Muscle of leg (tissue), 11 donors: ENCODE measurements around the gene ZNF330. TPM values are rescaled to one million over a fixed set of nuclear protein-coding genes. Genes with fewer than 3 reads are reported as not detected.
A peak's percentile ranks its signal among the peaks of the same experiment; 100 is the strongest.
"Not testable (repeated sequence)": the region's sequence is repeated elsewhere in the genome, so short reads cannot be mapped to it uniquely, and the experiment has no call there.

Source experiments
- DNase-seq: peaks from one replicate; pipeline ENCODE4 v3.0.0; 2013
- H3K27ac ChIP-seq: one replicate; pipeline ENCODE4 v1.5.1; 2013; ENCODE audit warnings: mild to moderate bottlenecking, low read length, control low read depth
- H3K27me3 ChIP-seq: one replicate; pipeline ENCODE4 v1.6.1; 2013; ENCODE audit warnings: low read length; ENCODE audit not compliant: control insufficient read depth, insufficient read depth
- H3K36me3 ChIP-seq: one replicate; pipeline ENCODE4 v1.6.1; 2013; ENCODE audit warnings: low read length; ENCODE audit not compliant: control insufficient read depth, insufficient read depth
- H3K4me1 ChIP-seq: one replicate; pipeline ENCODE4 v1.6.1; 2013; ENCODE audit warnings: low read length; ENCODE audit not compliant: control insufficient read depth, insufficient read depth
- H3K4me3 ChIP-seq: one replicate; pipeline ENCODE4 v1.5.1; 2013; ENCODE audit warnings: low read length, control low read depth
- H3K9me3 ChIP-seq: replicated peaks from 2 replicates; pipeline ENCODE4 v1.6.1; 2013; ENCODE audit warnings: low read depth, low read length; ENCODE audit not compliant: control insufficient read depth
- WGBS: methylation state at CpG from one replicate; pipeline ENCODE4 v1.1.5; 2013; ENCODE audit warnings: missing lambda C conversion rate; ENCODE audit not compliant: insufficient coverage; 5-methylcytosine and 5-hydroxymethylcytosine counted together
- polyA plus RNA-seq, 8 donors: library from polyadenylated mRNA; unstranded; fragments of 120-200 nt; gene quantifications; one replicate each; pipeline versions ENCODE4 v1.2.1 to v1.2.3, GENCODE V29; 2013; ENCODE audit warnings: inconsistent platforms in 1 of 8, low replicate concordance in 1 of 8; ENCODE audit not compliant: insufficient read length in 8 of 8, insufficient read depth in 1 of 8
- total RNA-seq: library from RNA; stranded (reverse); fragments of 120-200 nt; gene quantifications from one replicate; pipeline ENCODE4 v1.2.4, GENCODE V29; 2013

The ZNF330 gene
- total and polyA plus RNA-seq, 9 donors = 29.6 to 40.2 (median 35.2) TPM

DNA sequence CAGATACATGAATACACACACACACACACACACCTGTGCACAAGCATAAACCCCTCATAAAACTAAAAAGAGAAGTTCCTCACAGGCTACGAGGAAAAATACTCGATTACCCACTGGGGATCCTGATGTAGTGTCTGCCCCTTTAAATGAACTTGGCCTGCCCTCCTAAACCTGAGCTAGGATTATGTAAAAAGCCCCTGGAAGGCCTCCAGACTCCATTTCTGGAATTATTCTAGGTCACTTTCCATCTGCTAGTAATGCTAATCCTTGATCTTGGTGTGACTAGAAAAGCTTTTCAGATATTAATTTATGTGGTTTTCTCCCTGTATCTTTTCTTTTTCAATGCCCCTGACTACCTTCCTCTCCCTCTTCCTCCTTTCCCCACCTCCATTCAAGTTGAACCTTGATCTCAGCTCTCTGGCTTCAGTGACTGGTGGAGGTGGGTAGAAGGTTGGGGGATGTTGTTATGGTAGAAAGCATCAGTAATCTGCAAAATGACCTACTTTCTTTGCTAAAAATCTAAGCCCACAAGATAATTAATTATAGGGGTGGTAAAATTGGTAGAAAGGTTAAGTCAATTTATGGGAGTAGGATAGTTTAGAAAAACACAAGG is 25.5 kb upstream of the ZNF330 start:
- Histone ChIP-seq H3K36me3 (no peaks in the 10 kb centered on the region), H3K4me1 (peaks cover 4% of the 10 kb centered on the region), H3K27me3 (no peaks in the 10 kb centered on the region), H3K9me3 (no peaks in the 10 kb centered on the region), H3K27ac (no peak overlapping the region), H3K4me3 (no peak overlapping the region)
- DNase-seq = peak; percentile 50
- no CpG with 5 or more reads among the region's 2 CpGs for WGBS

DNA sequence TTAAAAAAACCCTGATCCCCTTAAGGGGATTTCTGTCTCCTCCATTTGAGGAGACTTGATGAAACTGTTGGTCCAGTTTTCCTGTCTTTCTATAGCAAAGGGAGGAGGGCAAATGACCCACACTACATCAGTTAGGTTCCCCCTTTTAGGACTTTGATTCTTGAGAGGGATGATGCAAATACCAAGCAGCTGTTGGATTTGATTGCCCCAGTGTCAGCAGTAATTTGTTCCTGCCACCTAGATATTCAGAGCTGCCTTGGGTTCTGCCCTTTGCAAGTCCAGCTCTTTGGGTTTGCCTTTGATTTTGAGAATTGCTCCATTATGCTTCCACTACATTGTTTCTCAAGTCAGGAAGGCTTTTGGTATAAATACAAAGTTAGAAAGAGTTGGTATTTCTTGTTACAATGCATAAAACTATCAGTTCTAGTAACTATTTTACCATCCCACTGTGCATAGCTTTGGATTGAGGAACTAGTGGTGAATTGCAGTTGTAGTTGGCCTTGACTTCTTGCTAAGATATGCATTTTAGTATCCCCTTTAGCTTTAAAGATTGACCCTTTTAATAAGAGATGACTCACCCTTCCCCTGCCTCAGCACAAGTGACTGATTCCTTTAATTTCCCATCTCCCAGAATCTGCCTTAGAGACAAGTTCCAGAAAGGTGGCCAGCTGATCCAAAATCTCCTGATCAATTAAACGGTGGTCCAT is 24.3 kb upstream of the ZNF330 start:
- DNase-seq = no peak
- no CpG with 5 or more reads among the region's 1 CpG for WGBS
- Histone ChIP-seq H3K27ac (no peak overlapping the region), H3K27me3 (no peaks in the 10 kb centered on the region), H3K4me1 (peaks cover 4% of the 10 kb centered on the region), H3K36me3 (no peaks in the 10 kb centered on the region), H3K9me3 (no peaks in the 10 kb centered on the region), H3K4me3 (no peak overlapping the region)

DNA sequence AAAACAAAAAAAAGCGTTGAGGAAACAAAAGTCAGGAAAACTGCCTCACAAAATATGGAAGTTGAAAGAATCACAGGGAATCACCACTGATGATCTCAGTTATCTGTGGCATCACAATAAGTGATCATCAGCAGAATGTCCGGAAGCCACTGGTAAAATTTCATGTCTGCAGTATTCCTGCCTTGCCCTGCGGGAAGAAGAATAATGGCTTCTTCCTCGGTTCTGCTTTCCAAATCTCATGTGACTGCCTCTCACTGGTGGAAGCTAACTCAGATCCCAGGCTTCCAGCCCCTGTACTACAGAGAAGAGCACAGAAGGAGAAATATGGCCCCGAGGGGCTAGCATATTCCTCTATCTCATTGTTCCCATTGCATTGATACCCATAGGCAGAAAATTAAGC is 12.7 kb upstream of the ZNF330 start:
- H3K27ac ChIP-seq = no peak overlapping the region
- no peak overlapping the region for H3K4me3 ChIP-seq
- peak; percentile 59 for DNase-seq
- no peaks in the 10 kb centered on the region for H3K36me3 ChIP-seq
- 60% methylated on average over 1 of the region's 5 CpGs for WGBS
- no peaks in the 10 kb centered on the region for H3K9me3 ChIP-seq
- H3K4me1 ChIP-seq = no peaks in the 10 kb centered on the region
- no peaks in the 10 kb centered on the region for H3K27me3 ChIP-seq

DNA sequence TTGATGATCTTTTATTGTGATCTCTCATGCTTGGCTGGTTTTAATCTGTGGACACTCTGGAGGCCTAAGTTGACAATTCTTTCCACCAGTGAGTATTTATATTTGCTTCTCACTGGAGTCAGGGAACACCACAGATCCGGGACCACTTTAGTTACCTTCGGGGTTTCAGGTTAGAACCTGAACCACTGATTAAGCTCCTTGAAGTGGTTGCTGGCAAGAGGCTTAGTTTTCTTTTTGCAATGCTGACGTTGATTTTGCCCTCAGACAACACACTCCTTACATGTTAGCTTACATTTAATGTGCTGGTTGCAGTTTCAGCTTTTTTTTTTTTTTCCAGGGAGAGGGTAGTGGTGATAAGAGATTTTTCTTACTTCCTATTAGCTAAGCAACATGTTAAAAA is 10.5 kb upstream of the ZNF330 start:
- H3K36me3 ChIP-seq = no peaks in the 10 kb centered on the region
- no peak for DNase-seq
- H3K4me1 ChIP-seq = no peaks in the 10 kb centered on the region
- no CpG with 5 or more reads among the region's 3 CpGs for WGBS
- no peaks in the 10 kb centered on the region for H3K27me3 ChIP-seq
- no peak overlapping the region for H3K27ac ChIP-seq
- no peak overlapping the region for H3K4me3 ChIP-seq
- no peaks in the 10 kb centered on the region for H3K9me3 ChIP-seq

DNA sequence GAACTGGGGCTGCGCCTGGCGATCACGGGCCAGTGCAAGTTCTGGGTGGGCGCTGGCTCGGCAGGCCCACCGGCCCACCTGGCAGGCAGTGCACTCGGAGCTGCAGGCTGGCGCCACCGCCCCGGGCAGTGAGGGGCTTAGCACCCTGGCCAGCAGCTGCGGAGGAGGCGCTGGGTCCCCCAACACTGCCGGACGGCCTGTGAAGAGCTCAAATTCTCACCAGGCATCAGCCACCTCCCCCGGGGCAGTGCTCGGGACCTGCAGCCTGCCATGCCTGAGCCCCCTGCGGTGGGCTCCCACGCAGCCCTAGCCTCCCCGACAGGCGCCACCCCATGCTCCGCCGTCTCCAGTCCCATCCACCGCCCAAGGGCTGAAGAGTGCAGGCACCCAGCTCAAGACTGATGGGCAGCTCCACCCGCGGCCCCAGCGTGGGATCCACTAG is 7.1 kb upstream of the ZNF330 start:
- 87% methylated on average over 21 of the region's 26 CpGs for WGBS
- Histone ChIP-seq H3K27me3 (no peaks in the 10 kb centered on the region), H3K36me3 (no peaks in the 10 kb centered on the region), H3K9me3 (no peaks in the 10 kb centered on the region), H3K4me3 (no peak overlapping the region), H3K27ac (no peak overlapping the region), H3K4me1 (no peaks in the 10 kb centered on the region)
- no peak for DNase-seq

DNA sequence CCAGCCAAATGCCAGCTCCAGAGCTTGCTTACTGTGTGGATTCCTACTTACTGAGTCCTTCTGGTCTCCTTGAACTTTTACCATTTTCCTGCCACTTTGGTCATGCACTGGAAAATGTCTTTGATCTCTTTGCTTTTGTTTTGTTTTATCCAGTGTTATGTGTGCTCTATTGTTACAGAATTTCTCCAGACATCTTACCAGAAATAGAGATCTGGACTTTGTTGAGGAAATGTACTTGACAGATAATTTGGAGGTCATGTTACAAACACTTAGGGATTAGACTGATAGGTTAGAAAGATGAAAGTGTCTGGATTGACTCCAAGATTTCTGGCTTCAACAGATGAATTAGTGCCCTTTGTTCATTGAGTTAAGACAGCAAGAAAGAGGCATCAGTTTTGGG is 5.7 kb upstream of the ZNF330 start:
- H3K4me1 ChIP-seq = no peaks in the 10 kb centered on the region
- no peaks in the 10 kb centered on the region for H3K36me3 ChIP-seq
- H3K9me3 ChIP-seq = no peaks in the 10 kb centered on the region
- no peak overlapping the region for H3K27ac ChIP-seq
- H3K27me3 ChIP-seq = no peaks in the 10 kb centered on the region
- no peak for DNase-seq
- no peak overlapping the region for H3K4me3 ChIP-seq

DNA sequence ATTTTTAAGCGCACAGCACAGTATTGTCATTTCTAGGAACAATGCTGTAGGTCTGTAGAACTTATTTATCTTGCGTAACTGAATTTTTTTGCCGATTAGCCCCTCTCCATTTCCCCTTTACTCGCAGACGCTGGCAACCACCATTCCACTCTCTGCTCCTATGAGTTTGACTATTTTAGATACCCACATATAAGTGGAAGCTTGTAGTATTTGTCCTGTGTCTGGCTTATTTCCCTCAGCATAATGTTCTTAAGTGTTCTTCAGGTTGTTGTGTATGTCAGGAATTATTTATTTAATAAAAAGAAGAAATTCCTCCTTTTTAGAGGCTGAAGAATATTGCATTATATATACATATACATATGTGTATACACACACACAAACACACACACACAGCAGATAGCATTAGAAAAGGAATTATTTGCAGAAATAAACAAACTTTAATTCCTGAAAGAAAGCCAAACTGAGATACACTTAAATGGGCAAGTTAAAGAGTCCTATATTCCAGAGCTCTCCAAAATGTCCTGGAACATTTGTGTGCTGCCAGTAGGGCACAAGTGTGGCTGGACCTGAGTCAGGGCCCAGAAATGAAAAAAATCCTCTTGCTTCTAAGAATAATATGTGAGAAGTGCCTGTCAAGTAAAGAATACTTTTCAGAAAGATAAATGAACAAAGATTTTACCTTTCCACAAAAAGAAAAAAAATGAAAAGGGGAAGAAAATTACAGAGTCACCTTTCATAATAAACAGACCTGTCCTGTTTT is 4.5 kb upstream of the ZNF330 start:
- no peaks in the 10 kb centered on the region for H3K27me3 ChIP-seq
- H3K4me1 ChIP-seq = no peaks in the 10 kb centered on the region
- DNase-seq = no peak
- H3K4me3 ChIP-seq = no peak overlapping the region
- no peak overlapping the region for H3K27ac ChIP-seq
- no CpG with 5 or more reads among the region's 5 CpGs for WGBS
- H3K9me3 ChIP-seq = no peaks in the 10 kb centered on the region
- H3K36me3 ChIP-seq = no peaks in the 10 kb centered on the region

DNA sequence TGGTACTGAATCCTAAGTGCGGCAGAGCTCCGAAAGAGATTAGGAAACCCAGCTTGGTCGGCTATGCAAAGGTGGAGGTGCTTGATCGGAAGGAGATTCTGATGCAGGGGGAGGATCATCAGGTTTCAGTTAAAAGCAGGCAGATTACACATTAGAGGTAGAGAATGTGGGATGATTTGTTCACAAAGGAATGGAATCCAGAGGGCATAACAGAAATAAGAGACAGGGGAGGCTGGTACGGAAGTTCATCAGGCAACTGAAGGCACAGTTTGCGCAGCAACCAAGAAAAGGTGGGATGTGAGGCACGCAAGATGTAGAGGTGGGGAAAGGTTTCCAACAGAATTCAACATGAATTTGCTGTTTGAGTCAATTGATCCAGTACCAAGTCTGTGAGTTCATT is 424 bp upstream of the ZNF330 start:
- Histone ChIP-seq H3K36me3 (peaks cover 3% of the 10 kb centered on the region), H3K4me3 (peak overlapping the region; percentile 96), H3K27me3 (no peaks in the 10 kb centered on the region), H3K9me3 (no peaks in the 10 kb centered on the region), H3K4me1 (no peaks in the 10 kb centered on the region), H3K27ac (peak overlapping the region; percentile 98)
- no peak for DNase-seq
- 92% methylated on average over 6 of the region's 7 CpGs for WGBS

DNA sequence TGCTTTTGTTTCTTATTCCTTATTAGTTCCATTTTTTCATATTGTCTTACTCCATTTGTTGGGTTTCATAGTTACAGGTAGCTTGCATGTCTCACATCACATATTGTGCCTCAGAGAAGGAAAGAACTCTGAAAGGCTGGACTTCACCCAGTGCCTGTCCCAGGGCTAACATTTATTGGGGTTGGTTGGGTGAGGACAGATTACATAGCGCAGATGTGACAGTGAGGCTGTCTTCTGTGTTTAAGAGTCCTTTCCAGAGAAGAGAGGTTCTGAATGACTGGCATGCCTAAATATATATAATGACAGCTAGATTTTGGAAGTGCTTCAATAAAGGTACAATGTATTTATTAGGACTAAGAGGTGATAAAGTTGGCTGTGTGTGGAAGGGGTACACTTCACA is 2.7 kb downstream of the ZNF330 start:
- no peak overlapping the region for H3K4me3 ChIP-seq
- no peak overlapping the region for H3K27ac ChIP-seq

DNA sequence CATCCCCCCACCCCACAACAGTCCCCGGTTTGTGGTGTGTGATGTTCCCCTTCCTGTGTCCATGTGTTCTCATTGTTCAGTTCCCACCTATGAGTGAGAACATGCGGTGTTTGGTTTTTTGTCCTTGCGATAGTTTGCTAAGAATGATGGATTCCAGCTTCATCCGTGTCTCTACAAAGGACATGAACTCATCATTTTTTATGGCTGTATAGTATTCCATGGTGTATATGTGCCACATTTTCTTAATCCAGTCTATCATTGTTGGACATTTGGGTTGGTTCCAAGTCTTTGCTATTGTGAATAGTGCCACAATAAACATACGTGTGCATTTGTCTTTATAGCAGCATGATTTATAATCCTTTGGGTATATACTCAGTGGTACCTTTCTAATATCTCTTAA is 6.6 kb downstream of the ZNF330 start:
- H3K27me3 ChIP-seq, H3K4me1 ChIP-seq, H3K4me3 ChIP-seq, DNase-seq, H3K27ac ChIP-seq, H3K9me3 ChIP-seq: not testable (repeated sequence)
- peaks cover 11% of the 10 kb centered on the region for H3K36me3 ChIP-seq
- WGBS = no CpG with 5 or more reads among the region's 5 CpGs

More for the DNA sequence above, 2.7 kb downstream of the ZNF330 start:
- H3K27me3 ChIP-seq = no peaks in the 10 kb centered on the region
- no peak for DNase-seq
- 100% methylated on average over 1 of the region's 1 CpG for WGBS
- peaks cover 3% of the 10 kb centered on the region for H3K36me3 ChIP-seq
- H3K4me1 ChIP-seq = no peaks in the 10 kb centered on the region
- H3K9me3 ChIP-seq = no peaks in the 10 kb centered on the region
